NCI-H774 (cell line): Measurements from ENCODE around the gene PTCD1.
"Not testable (repeated sequence)": the region's sequence is repeated elsewhere in the genome, so short reads cannot be mapped to it uniquely, and the experiment has no call there.

Experiments
- DNase-seq: peaks from one replicate; lab custom pipeline; 2025; lab: John Stamatoyannopoulos, UW

The PTCD1 gene

DNA sequence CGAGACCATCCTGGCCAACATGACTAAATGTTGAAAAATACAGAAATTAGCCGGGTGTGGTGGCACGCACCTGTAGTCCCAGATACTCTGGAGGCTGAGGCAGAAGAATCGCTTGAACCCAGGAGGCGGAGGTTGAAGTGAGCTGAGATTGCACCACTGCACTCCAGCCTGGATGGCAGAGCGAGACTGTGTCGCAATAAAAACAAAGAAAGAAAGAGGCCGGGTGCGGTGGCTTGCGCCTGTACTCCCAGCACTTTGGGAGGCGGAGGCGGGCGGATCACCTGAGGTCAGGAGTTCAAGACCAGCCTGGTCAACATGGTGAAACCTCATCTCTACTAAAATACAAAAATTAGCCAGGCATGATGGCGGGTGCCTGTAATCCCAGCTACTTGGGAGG is 51.4 kb downstream of the PTCD1 start:
- DNase-seq, result not testable (repeated sequence)

DNA sequence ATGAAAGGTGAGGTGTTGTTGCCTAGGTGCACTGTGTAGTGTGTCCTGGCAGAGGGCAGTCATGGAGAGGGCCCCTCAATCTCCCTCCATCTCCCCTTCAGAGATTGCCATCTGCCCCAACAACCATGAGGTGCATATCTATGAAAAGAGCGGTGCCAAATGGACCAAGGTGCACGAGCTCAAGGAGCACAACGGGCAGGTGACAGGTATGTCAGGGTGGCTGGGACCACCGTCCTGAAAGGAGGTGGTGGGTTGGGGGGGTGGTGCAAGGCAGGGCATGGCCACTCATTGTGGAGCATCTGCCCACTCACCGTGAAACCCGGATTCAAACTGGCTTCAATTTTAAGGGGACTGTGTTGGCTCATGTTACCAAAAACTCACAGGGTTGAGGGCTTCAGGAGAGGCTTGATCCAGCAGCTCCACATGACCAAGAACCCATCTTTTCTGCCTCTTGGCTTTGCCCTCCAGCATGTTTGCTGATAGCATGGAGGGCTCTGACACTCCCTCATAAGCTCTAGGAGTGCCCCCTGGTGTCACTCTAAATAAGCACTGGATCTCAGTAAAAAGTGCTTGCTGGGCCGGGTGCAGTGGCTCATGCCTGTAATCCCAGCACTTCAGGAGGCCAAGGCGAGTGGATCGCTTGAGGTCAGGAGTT is 51.9 kb downstream of the PTCD1 start:
- no peak for DNase-seq

DNA sequence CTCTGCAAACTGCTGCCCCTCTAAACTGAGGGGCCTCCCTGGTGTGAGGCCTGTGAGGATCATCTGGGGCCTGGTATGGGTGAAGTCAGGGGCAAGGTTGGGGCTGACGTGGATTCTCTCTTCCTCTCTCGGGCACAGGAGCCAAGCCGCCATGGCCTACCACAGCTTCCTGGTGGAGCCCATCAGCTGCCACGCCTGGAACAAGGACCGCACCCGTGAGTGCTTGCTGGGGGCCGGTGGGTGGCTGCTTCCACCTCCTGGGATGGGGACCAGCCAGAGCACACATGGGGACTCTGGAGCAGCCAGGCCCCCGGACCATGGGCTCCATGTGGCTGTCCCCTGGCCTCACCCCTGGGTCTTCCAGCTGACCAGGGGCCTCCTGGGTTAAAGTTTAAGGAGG is 53.0 kb downstream of the PTCD1 start:
- no peak for DNase-seq

GRCh38 chr7:99384523-99384922 is 54.1 kb downstream of the PTCD1 start:
- no peak for DNase-seq

- no peak for DNase-seq
These were observed 54.7 kb downstream of the PTCD1 start for GRCh38 chr7:99383791-99384370.

DNA sequence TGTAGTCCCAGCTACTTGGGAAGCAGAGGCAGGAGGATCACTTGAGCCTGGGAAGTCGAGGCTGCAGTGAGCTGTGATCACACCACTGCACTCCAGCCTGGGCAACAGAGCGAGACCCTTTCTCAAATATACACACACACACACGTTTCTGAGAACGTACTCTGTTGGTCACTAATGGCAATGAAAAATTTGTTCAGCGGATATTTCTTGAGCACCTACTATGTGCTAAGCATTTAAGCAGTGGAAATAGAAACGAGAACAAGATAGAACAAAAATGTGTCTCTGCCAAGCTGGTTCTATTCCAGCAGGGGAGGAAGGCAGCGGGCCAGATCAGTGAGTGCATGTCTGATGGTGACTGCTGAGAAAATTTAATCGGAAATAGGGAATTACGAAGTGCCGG is 55.4 kb downstream of the PTCD1 start:
- DNase-seq, result no peak

DNA sequence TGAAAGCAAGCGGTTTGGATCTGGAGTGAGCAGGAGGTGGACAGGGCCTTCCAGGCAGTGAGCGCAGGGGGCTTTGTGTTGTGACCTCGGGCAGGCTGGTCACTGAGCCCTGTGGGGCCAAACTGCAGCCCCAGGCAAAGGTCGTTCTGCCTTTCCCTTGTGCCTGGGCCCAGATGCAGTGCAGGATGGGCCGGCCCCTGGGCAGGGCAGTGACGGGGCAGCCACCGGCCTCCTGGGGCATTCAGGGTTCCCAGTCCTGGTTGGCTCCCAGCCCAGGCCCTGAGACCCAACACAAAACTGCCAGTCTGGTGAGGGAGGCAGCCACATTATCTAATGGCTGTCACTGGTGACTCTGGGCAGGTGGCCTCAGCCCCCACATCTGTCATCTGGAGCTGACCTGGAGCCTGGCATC is 56.9 kb downstream of the PTCD1 start:
- no peak for DNase-seq

DNA sequence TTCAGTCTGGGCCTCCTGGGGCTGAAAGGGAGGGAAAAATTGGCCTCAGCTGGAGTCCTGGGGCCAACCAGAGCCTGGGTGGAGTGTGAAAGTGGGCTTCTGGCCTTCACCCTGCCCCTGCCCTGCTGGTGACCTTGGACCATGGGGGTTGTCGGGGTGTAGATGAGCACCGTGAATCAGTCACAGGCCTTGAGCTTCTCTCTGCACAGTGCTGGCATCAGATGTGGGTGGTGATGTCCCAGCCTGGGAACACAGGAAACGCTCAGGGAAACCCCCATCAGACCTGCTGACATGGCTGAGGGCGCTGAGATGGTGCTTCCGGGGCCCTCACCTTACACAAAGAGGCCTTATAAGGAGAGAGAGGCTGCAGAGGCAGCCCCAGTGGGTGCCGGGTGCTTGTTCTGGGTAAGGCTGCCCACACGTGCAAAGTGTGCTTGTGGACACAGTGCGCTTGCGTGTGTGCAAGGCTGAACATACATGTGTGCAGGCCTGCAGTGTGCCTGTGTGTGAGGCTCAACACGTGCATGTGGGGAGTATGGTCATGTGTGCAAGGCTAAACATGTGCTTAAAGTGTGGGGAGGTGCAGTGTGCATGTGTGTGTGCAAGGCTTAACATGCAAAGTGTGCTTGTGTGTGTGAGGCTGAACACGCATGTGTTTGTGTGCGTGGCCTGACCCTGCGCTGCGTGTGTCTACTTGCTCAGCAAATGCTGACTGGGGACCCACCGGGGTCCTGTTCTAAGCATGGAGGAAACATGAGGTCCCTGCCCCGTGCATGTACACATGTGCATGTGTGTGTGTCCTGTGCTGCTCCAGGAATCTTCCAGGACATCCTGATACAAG is 57.6 kb downstream of the PTCD1 start:
- no peak for DNase-seq

- DNase-seq, result no peak
These were observed 58.4 kb downstream of the PTCD1 start for GRCh38 chr7:99380032-99380822.

GRCh38 chr7:99379693-99380031 is 58.9 kb downstream of the PTCD1 start:
- DNase-seq, result not testable (repeated sequence)

DNA sequence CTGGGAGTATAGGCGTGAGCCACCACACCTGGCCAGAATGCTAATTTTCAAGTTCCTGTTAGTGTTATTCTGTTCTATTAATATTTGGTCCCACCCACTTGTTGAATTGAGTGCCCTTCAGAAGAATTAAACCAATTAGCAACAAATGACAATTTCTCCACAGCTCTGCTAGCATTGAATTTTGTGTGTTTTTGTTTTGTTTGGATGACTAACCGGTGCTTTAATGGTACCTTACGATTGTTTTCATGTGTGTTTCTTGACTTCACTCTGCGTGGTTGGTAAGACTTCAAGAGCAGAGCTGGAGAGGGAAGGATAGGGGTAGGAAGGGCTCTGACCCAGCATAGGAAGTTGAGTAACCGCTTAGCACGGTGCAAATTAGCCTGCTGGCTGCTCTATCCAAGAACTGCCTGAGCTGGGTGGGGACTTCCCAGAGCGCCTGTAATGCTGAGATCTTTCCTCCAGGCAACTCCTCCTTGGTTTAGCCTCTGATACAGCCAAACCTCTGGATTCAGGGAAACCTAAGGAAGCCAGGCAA is 59.5 kb downstream of the PTCD1 start:
- no peak for DNase-seq

DNA sequence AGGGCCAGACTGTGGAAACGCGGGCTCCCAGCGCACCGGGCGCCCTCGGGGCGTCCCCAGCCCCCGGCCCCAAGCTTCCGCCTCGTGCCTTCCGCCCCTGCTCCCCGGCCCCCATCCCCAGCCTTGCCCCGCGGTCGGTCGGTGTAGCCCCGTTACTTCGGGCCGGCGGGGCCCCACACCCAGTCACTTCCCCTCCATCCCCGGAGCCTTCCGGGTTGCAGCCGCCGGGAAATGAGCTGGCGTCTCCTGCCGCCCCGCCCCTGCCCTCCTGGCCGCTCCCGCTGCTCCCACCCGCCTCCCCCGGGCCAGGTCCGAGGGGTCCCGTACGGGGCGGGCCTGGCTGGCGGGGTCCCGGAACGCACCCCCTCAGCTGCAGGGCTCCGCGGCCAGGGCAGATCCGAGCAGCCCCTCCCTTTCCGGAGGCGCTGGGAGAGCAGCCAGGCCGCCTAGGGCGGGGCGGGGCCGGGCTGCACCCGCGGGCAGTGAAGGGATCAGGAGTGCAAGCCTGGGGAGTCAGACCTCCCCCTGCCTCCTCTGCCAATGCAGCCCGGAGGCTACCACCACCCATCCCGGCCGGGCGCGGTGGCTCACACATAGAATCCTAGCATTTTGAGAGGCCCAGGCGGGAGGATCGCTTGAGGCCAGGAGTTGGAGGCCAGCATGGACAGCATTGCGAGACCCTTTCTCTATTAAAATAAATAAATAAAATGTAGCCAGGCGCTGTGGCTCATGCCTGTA is 63.4 kb downstream of the PTCD1 start:
- peak; percentile 61 for DNase-seq

GRCh38 chr7:99374111-99375064 is 64.2 kb downstream of the PTCD1 start, which contains the start of gene ARPC1B:
Gene ARPC1B (plus strand): TSS chr7:99374730. CDS start chr7:99385715, 10,985 bp downstream.
- peak; percentile 84 for DNase-seq

GRCh38 chr7:99373091-99374066 is 65.2 kb downstream of the PTCD1 start:
- no peak for DNase-seq

GRCh38 chr7:99372275-99373090 is 66.1 kb downstream of the PTCD1 start:
- DNase-seq, result peak; percentile 25

- no peak for DNase-seq
These were observed 67.2 kb downstream of the PTCD1 start for GRCh38 chr7:99371376-99371920.

GRCh38 chr7:99369767-99370391 is 68.7 kb downstream of the PTCD1 start:
- no peak for DNase-seq
